Activated CD4-positive, alpha-beta T cell treated with anti-CD3 and anti-CD28 coated beads for 1 hour (primary cell): ENCODE data around the gene KCNAB1.
A peak's percentile ranks its signal among the peaks of the same experiment; 100 is the strongest.

Experiments
- DNase-seq: peaks from one replicate; pipeline ENCODE4 v3.0.0-alpha.2; 2020

KCNAB1 gene

DNA sequence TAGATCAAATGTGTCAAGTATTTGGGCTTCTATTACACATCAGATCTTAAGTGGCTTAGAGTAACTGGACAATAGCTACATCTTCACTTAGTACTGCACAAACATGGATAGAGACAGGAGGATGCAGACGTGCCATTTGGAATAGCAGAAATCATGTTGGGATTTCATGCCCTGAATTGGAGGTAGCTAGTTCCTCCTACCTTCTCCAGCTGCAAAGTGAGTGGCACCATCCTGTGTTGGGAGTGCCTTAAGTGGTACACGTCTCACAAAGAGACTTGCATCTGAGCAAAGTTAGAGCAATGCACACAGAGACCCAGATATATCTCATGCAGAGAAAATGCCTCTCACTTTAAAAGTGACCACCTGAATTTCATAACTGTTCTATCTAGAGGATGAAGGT is 298.1 kb downstream of the KCNAB1 start:
- DNase-seq, result no peak

DNA sequence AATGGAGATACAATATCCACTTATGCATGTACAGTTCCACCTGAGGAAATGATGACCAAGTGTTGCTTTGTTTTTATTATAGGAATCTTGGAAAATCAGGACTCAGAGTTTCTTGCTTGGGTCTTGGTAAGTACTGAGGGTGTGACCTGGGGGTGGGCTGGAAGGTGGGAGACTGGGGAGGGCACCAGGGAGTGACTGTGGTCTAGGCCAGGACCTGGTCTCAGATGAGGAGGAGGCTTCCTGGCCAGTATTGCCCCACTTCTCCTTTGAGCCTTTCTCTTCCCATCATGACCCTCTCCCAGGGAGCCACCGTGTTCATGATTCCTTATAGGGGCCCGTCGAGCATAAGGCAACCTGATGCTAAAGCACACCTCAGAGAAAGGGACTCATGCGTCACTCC is 301.2 kb downstream of the KCNAB1 start:
- no peak for DNase-seq

DNA sequence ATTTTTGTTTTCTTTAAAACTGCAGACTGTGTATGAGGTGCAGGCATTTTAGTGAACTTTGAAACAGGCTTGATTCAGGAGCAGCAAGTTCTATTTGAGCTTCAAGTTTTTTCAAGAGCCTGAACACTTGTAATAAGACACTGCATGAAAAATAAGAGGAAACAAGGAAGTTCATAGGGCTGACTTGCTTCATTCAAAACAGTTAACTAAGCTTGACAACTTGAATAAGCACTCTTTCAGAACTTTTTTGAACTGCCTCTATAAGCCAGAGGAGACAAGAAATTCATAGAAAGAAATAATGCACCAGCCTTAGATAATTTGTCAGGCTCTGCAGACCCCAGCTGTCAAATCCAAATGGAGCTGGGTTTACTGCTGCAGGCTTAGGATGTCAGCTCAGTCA is 304.4 kb downstream of the KCNAB1 start:
- no peak for DNase-seq

DNA sequence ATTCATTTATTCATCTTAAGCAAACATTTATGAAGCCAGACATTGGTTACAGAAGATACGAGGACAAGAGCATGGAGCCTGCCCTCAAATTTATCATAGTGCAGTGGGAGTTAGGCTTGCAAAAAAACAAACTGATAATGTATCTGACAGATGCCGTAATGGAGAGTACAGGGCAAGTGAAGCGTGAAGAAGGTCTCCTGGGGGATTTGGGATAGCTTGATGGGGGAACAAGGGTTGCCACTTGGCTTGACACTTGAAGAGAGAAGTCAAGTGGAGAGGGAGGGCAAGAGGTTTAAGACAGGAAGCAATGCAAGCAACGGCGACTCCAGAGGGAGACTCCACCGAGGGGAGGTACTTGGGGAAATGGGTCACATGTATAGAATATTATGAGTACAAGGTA is 305.3 kb downstream of the KCNAB1 start:
- DNase-seq, result no peak

DNA sequence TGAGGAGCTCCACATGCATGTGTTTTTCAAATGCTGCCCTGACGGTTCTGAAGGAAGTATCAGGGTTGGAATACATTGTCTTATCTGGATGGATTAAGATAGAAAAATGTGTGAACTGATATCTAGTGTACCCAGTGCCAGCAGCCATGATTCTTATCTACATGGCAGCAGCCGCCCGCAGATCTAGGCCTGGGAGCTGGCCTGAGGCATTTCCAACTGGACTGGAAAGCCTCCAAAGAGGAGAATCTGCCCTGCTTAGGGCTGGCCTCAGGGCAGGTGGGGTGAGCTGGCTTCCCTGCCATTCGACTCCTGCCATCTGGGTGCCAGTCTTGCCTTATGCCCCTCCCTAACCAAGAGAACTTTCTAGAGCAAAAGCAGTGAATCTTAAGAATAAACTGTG is 308.7 kb downstream of the KCNAB1 start:
- DNase-seq, result no peak

DNA sequence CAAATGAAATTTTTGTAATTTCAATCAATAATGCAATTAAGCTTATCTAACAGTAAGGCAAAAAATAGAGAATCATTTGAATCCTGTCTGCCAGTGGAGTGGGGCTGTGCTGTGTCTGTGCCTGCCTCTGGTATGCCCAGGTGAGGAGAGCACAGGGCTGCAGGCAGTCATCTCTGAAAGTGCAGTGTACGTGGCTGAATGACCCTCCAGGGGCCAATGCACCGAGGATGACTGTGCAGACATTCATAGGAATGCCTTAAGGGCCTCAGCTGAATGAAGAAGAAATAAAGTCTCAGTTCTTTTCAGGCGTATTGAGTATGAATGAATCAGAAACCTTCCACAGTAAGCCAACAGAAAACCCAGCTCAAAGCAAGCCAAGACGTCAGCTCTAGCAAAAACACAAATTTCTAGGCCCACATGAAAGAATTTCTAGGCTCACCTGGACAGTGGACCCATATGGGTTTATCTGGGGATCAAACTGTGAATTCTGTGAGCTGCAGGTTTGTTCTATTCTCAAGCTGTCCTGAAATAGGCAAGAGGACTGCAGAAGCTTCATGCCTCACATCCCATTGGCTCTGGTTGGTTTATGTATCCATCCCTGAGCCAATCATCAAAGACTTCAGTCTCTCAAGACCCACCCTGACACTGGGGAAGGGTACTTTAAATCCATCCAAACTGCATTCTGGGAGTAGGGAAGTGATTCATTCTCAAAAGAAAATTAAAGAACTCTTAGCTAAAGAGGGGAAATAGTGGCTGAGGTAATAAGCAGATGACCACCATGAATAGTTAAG is 311.2 kb downstream of the KCNAB1 start:
- no peak for DNase-seq

DNA sequence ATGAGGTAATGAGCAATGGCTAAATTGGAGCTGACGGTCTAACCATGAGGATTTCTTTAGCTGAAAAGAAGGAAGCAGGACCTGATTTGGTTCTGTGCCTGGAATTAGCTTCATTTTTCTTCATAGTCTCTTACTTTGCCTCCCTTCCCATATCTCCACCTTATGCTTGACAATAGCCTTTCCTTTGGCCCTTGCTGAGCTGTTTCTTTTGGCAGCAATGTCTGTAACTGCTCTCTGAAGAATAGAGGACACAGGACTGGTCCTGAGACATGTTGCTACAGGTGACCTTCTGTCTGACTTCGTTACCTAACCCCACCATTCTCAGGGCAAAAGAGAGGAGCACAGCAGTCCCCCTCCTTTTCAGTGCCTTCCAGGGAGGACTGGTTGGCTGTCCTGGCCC is 312.2 kb downstream of the KCNAB1 start:
- DNase-seq, result no peak

DNA sequence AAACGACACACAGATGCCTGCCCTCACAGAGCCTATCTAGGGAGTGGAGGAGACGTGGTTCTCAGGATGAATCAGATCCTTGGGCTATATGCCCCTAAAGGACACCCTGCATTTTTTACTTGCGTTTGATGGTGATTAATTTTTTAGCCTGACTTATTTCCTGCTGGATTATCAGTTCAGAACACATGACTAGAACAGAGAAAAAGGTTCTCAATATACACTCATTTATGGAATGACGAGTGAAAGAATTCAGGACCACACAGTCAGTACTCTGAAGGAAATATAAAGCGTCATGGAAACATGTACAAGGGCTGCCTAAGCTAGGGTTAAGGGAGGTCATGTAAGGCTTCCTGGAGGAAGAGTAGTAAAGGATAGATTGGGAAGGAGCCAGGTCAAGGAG is 312.8 kb downstream of the KCNAB1 start:
- no peak for DNase-seq

DNA sequence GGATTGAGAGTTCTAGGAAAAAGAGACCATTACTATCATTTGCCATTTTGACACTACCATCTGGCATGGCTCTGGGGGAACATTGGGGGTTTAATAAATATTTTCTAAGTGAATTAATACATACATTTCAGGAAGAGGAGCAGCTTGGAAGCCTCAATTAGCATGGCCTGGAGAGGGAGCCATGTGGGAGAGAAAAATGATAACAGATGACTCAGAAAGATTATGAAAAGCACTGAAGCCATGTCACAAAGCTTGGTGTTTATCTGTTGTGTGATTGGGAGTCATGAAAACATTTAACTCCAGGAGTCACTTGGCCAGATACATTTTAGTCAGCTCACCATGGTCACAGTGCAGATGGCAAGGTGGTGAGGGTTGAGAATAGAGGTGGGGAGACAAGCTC is 313.5 kb downstream of the KCNAB1 start:
- no peak for DNase-seq

DNA sequence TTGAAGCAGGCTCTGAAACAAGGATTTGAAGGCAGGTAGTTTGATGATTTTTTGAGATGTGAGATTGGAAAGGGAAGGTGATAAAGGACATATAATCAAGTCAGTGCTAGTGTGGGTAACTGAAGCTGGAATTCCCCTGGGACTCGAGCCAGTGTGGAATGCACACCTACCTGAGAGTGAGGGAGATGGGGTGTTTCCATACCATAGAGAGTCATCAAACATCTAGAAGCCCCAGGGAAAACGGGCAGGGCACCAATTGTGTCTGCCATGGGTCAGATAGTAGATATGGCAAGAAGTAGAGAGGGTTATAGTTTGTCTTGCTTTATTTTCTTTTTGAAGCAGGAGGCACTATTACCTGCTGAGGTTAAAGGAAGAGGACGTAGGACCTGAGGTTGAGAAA is 314.5 kb downstream of the KCNAB1 start:
- DNase-seq, result no peak

DNA sequence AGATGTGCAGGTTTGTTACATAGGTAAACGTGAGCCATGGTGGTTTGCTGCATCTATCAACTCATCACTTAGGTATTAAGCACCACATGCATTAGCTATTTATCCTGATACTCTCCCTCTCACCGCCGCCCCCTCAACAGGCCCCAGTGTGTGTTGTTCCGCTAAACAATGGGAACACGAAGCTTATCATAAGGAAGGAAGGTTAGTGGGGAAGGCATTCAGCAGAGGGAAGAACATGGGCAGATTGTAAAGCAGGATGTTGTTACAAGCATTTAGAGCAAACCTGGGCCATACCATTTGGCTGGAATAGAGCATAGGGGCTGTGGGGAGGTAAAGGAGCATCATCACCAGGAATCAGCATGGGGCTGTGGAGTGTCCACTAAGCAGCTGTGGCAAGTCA is 322.7 kb downstream of the KCNAB1 start:
- no peak for DNase-seq

DNA sequence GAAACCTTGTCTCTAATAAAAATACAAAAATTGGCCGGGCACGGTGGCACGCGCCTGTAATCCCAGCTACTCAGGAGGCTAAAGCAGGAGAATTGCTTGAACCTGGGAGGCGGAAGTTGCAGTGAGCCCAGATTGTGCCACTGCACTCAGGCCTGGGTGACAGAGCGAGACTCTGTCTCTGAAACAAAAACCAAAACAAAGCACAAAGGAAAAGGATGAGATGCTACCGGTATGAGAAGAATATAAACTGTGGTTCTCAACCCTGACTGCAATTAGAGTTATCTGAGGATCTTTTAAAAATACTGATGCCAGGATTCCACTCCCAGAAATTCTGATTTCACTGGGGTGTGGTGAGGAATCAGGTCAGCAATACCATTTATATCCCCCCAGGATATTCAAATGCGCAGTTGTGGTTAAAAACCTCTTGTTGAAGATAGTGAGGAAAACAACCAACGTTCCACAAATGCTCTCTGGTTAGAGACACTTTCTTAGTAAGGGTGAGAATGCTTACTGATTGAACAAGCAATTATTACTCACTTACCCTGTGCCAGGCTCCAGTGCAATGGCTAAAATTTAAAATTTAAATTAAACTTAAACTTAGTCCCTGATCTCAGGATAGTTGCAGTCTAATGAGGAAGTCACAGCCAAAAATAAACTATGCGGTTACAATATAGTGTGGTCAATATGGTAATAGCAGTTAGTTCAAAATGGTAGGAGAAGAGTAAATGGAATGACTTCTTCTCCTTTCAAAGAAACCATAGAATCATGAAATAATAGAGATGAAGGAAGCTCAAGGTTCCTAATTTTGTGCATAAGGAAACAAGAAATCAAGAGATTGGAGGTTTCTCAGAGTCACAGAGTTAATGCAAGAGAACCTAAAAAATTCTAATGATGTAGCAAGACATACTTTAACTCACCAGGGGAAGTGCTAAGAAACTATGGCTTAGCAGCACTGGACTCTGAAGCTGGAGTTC is 325.0 kb downstream of the KCNAB1 start:
- no peak for DNase-seq

DNA sequence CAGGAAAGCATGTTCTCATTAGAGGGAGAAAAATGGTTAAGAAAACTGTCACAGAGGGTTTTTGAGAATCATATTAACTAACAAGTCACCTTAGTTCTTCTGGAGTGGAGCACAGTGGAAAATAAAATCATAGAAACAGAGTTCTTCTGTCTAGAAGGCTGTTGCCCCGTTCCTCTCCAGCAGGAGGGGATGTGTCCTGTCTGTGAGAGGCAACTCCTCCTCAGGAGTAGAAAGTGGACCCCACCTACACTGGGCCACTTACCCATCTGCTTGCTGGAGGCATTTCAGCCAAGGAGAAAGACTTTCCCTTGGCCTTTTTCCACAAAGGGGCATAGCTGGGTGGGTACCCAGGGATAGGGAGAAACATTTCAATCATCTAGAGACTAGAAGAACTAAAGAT is 327.9 kb downstream of the KCNAB1 start:
- peak; percentile 11 for DNase-seq

DNA sequence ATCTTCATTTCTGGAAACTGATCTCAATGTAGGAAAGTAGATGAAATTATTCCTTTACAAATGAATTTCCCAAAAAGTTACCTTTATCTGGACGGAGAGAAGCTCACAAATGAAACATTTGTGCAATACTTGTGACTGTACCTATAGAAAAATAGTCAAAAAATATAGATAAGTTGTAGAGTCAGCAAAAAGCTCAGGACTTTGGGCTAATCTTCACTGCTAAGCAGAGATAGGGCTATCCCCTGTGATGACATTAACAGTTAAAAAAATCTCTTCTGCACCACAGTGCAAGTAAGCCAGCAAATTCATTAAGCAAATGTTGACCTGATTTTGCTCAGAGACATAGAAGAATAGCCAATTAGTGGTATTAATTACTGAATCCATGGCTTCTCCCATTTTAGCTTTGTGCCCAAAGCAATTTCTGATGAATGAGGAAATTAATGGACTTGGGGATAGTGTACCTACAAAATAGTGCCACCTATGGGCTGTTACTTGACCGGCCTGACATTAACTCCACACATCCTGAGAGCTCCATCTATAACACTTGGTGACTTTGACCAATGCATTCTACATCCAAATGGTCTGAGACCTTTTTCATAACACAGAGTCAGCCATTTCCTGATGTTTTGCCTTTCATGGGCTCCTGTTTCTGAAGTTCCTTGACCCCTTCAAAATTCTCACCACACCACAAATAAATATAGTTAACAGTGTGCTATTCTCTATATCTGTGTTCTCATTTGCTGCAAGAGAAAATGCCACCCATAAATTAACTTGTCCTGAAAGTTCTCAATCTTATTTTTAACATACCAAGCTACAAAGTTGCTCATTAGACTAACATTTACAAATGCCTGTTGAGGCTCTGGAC is 329.6 kb downstream of the KCNAB1 start:
- no peak for DNase-seq

DNA sequence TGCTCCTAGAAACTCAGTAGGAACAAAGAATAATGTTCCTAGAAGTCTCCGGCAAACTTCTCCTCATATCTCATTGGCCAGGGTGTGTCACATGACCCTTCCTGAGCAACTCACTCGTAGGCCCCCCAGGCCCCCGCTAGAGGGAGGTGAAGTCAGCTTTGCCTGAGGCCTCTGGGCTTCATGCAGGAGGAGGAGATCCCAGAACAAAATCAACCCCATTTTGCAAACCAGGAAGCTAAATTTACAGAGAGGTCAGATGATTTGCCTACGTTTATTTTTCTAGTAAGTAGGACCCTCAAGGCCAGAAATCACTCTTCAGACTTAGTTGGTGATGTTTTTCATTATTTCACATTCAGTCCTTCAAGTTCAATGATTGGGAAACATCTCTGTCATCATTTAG is 335.5 kb downstream of the KCNAB1 start:
- no peak for DNase-seq

DNA sequence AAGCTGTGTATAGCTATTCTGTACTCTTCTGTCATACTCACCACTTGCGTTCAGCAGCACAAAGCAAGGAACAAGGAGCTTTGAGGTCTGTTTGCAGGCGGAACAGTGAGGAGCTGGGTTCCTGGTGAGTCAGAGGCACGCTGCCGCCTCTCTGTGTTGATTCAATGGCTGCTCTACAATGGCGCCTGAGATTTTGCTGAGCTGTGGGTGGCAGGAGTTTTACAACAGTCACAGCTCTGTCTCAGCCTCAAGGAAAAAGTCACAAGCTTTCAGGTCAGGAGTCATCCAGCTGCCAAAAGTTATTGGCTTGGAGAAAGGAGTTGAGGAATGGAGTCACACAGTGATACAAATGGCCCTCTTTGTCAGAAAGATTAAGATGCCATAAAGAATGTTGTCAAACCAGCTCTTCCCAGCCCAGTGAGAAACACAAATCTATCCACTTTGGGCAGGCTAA is 336.4 kb downstream of the KCNAB1 start:
- no peak for DNase-seq

DNA sequence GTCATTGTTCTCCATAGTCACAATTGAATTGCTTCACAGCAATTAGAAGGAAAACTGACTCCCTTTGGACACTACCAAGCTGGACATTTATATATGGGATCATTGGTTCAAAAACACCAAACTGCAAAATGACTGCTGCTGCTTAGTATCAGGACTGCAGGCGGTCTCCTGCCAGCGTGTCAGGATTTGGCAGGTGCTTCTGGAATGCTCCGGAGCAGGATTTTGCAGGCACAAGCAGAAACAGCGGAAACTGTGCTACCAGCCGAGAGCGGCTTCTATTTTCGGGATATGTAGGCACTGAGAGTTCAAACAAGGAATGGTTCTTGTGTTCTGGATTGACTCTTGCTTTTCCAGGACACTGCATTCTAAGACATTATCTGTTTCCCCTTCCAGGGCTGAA is 339.1 kb downstream of the KCNAB1 start:
- DNase-seq, result no peak

DNA sequence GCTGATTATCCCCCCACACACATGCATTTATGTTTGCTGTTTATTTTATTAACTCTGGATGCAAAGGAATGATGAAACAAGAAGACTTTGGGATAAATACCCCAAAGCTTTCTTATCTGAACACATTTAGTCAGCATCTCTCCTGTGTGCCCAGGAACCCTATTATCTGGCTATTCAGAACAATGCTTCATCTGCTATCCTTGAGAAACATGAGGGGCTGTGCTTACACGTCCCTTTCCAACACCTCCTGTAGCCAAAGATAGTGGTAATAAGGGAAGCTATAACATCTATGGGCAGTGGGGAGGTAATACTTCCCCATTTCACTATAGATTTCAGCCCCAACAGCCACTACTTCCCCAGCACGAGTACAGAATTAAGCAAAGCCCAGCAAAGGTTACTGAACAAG is 339.8 kb downstream of the KCNAB1 start:
- DNase-seq, result no peak

DNA sequence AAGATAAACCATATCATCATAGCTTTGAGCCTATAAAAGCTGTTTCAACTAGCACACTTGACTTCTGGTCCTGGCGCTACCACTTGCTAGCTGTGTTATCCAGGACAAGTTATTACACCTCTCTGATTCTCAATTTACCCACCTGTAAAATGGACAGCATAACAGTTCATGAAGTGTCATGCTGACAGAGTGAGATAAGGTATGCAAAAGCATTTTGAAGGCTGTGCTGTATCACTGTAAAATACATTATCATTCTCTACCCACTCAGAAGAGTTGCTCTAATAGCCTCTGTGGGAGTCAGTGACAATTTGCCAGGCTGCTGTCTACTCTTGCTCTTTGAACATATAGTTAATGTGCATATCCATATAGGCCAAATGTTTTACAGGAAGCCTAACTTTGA is 341.5 kb downstream of the KCNAB1 start:
- DNase-seq, result no peak

DNA sequence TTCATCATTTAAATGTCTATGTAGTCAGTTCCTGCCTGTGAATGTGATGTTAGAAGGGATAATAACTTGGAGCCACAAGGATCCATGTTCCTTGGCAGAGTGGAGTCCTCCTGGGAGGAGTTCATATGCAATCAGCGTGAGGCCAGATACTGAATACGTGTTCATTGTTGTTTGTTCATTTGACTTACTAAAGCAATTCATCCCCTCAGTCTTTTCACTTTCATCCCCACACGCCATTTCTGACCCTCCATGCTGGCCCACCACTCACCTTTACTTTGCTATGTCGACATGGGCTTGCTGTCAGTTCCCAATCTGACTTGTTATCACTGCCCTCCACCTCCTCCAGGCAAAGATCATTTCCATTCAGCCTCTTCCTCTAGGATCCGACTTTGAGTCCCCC is 342.7 kb downstream of the KCNAB1 start:
- DNase-seq, result no peak

DNA sequence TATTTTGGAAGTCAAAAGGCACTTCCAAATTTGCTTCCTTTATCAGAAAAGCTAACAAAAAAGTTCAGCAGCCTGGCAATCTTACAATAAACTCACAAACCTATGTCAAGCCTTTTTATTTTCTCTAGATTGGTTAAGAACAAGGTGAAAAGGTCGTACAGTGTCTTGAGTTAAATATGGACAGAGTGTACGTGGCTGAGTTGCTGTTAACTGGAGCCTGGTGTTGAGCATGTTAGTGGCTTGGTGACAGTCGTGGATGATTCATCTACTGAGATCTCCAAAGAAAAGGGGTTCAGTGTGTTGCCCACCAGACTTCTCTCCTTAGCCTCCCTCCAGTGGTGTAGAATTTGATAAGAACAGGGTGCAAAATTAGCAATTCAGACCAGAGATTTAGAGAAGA is 344.8 kb downstream of the KCNAB1 start:
- no peak for DNase-seq

DNA sequence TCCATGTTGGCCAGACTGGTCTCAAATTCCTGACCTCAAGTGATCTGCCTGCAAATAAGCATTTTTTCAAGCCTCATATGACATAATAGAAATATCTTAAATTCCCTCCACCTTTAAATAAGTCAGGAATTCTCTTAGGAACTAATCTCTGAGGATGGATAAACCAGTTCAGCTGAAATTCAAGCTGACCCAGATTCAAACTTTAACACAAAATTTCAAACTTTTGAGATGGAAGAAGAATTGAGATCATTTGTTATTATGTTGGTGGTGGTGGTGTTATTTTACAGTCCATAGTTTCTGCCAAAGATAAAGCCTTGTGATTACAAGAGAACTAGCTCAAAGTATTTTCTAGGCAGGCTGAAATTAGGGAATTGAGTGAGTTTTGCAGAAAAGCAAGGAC is 349.1 kb downstream of the KCNAB1 start:
- no peak for DNase-seq

DNA sequence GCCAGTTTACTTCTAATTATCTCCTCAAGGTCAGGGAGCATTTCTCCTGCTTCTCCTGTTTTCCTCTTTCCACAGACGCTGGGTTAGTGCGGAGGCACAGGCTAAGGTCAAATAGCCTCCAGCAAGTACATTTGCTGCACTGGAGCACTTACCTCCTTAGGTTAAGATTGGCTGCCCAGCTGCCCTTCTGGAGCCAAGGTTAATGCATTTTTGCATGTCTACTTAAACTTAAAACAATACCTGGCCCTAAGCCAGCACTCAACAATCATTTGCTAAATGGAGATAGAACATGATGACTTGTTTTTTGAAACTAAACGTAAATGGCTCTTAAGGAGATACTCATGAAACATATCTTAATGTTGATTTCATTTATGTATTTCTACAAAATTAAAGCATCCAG is 351.1 kb downstream of the KCNAB1 start:
- no peak for DNase-seq
